K562 (cell line): Measurements from ENCODE around the gene CD52. TPM values are rescaled to one million over a fixed set of nuclear protein-coding genes. Genes with fewer than 3 reads are reported as not detected.

Source experiments
- ATAC-seq: fragments of 200-7000 bp; cut with Tn5 transposase; 3 replicates; pipeline ENCODE4 v1.9.1; 2020; ENCODE audit warnings: moderate library complexity
- BruUV-seq: library from RNA; stranded (reverse); fragments of 400-500 nt; replicated peaks from 2 replicates; lab custom pipeline; 2021; lab: Mats Ljungman, UMichigan
- CTCF ChIA-PET: fragments of 300-600 bp; formaldehyde crosslinking; extraction: SDS; loops from one replicate; lab custom pipeline; 2021; ENCODE audit warnings: low intra/inter-chr PET ratio; lab: Yijun Ruan, JAX
- POLR2A ChIA-PET: fragments of 300-600, 350-650 bp; sonication (Branson Sonifier 250); formaldehyde crosslinking; extraction: SDS; loops from one replicate; lab custom pipeline; 2021; ENCODE audit warnings: antibody characterized with exemption, inconsistent platforms; lab: Yijun Ruan, JAX
- DNase-seq, 4 experiments: peaks; one replicate each; pipeline versions ENCODE4 v3.0.0 to v3.0.0-alpha.2; 2011 to 2018; ENCODE audit warnings: low spot score in 3 of 4, mixed read lengths in 3 of 4; ENCODE audit errors: extremely low read depth in 1 of 4
- FAIRE-seq: peaks from 2 replicates; lab custom pipeline; 2011; peaks lifted over from hg19 to GRCh38; lab: Jason Lieb, UNC
- H2AFZ ChIP-seq: 2 replicates; pipeline ENCODE4 v1.6.0; 2011; ENCODE audit warnings: low read depth, low read length, control low read depth, inconsistent platforms
- H3K27ac ChIP-seq: fragments of 200-600 bp; 3 replicates; pipeline ENCODE4 v1.8.0; 2011; ENCODE audit warnings: low read depth, mild to moderate bottlenecking, control low read depth, inconsistent platforms, low read length, moderate library complexity, mixed read lengths; ENCODE audit errors: extremely low read depth
- H3K27me3 ChIP-seq, 2 experiments: fragments of 300-600 bp in 1 of 2; 2 replicates in 1 of 2; 3 replicates in 1 of 2; pipeline versions ENCODE4 v1.6.0 to v1.8.0; 2011; ENCODE audit warnings: inconsistent platforms in 2 of 2, low read length in 2 of 2, mild to moderate bottlenecking in 1 of 2, mixed read lengths in 1 of 2, moderate library complexity in 1 of 2; ENCODE audit not compliant: control insufficient read depth in 2 of 2, insufficient read depth in 2 of 2
- H3K36me3 ChIP-seq: fragments of 300-600 bp; 3 replicates; pipeline ENCODE4 v1.8.0; 2011; ENCODE audit warnings: mild to moderate bottlenecking, low read length, inconsistent platforms; ENCODE audit not compliant: control insufficient read depth, insufficient read depth
- H3K4me1 ChIP-seq, 2 experiments: fragments of 200-600 bp in 1 of 2; replicated peaks in 1 of 2; 2 replicates in 1 of 2; 3 replicates in 1 of 2; pipeline versions ENCODE4 v1.5.1 to v1.8.0; 2011; ENCODE audit warnings: inconsistent platforms in 2 of 2, low read length in 2 of 2, mild to moderate bottlenecking in 1 of 2, mixed read lengths in 1 of 2, moderate library complexity in 1 of 2; ENCODE audit not compliant: control insufficient read depth in 2 of 2, insufficient read depth in 2 of 2
- H3K4me2 ChIP-seq: 2 replicates; pipeline ENCODE4 v1.6.1; 2011; ENCODE audit warnings: low read length, control low read depth, inconsistent platforms, mixed read lengths; ENCODE audit not compliant: insufficient read depth
- H3K4me3 ChIP-seq: fragments of 200-600 bp; sonication (generic), shearing (Covaris generic); 2 replicates; pipeline ENCODE4 v1.5.1; 2016; ENCODE audit warnings: control low read depth, inconsistent platforms
- H3K79me2 ChIP-seq: fragments of 200-600 bp; 3 replicates; pipeline ENCODE4 v1.8.0; 2011; ENCODE audit warnings: low read length, inconsistent platforms; ENCODE audit not compliant: control insufficient read depth, insufficient read depth
- H3K9ac ChIP-seq, 2 experiments: 2 replicates each; pipeline versions ENCODE4 v1.6.0 to v1.6.1; 2011; ENCODE audit warnings: low read depth in 2 of 2, low read length in 2 of 2, control low read depth in 1 of 2, inconsistent platforms in 1 of 2, mild to moderate bottlenecking in 1 of 2, mixed read lengths in 1 of 2; ENCODE audit not compliant: insufficient read depth in 1 of 2
- H3K9me1 ChIP-seq: one replicate; pipeline ENCODE4 v1.6.0; 2011; ENCODE audit warnings: inconsistent platforms, mild to moderate bottlenecking, low read length, moderate library complexity; ENCODE audit not compliant: control insufficient read depth, insufficient read depth
- H3K9me3 ChIP-seq: replicated peaks from 2 replicates; pipeline ENCODE4 v1.5.1; 2011; ENCODE audit warnings: low read depth, low read length, inconsistent platforms; ENCODE audit not compliant: control insufficient read depth, insufficient read depth
- H4K20me1 ChIP-seq: replicated peaks from 2 replicates; pipeline ENCODE4 v1.6.1; 2011; ENCODE audit warnings: low read length, inconsistent platforms, mixed read lengths; ENCODE audit not compliant: control insufficient read depth, insufficient read depth
- DPF2 ChIP-seq: fragments of 450-650 bp; IDR thresholded peaks from 2 replicates; pipeline ENCODE4 v1.6.1; 2016
- NR2C1 ChIP-seq, 2 experiments: fragments of 450-650 bp; IDR thresholded peaks; 2 replicates each; pipeline ENCODE4 v1.6.1; 2017; ENCODE audit warnings: mild to moderate bottlenecking in 2 of 2, antibody characterized with exemption in 1 of 2, inconsistent platforms in 1 of 2, missing compliant biosample characterization in 1 of 2, missing genetic modification characterization in 1 of 2
- NR2C2 ChIP-seq, 2 experiments: fragments of 200-800 bp in 1 of 2; sonication (Bioruptor generic) in 1 of 2; sonication (generic) in 1 of 2; formaldehyde crosslinking in 1 of 2; IDR thresholded peaks; 2 replicates each; pipeline versions ENCODE4 v1.6.1 to v1.8.0; 2016 to 2022; ENCODE audit warnings: mild to moderate bottlenecking in 1 of 2, missing compliant biosample characterization in 1 of 2, missing genetic modification characterization in 1 of 2, missing genetic modification reagents in 1 of 2
- RCOR1 ChIP-seq, 2 experiments: IDR thresholded peaks; 2 replicates each; pipeline ENCODE4 v1.6.1; 2012; ENCODE audit warnings: low read depth in 2 of 2, low read length in 2 of 2, borderline replicate concordance in 1 of 2, improper control_type of control experiment in 1 of 2
- SMARCA4 ChIP-seq: fragments of 450-650 bp; IDR thresholded peaks from 2 replicates; pipeline ENCODE4 v1.6.1; 2016
- VEZF1 ChIP-seq: fragments of 200-800 bp; sonication (Bioruptor generic); IDR thresholded peaks from 2 replicates; pipeline ENCODE4 v1.6.1; 2017; ENCODE audit warnings: missing genetic modification characterization, missing compliant biosample characterization
- ZKSCAN3 ChIP-seq: fragments of 250-450 bp; sonication (Bioruptor Pico); IDR thresholded peaks from 2 replicates; pipeline ENCODE4 v1.4.0; 2020
- ZNF24 ChIP-seq: fragments of 450-650 bp; IDR thresholded peaks from 2 replicates; pipeline ENCODE4 v1.6.1; 2016
- WGBS: fragments of 100-300 bp; shearing (Covaris generic); methylation state at CpG from one replicate; pipeline ENCODE4 v1.1.6; 2016; ENCODE audit warnings: low coverage, mixed read lengths; ENCODE audit not compliant: insufficient coverage; ENCODE audit errors: missing lambda C conversion rate; 5-methylcytosine and 5-hydroxymethylcytosine counted together
- in situ Hi-C: fragments of 300-500 bp; cut with MboI; formaldehyde crosslinking; loops from 4 replicates; pipeline ENCODE4 v1.15.0; 2018; ENCODE audit warnings: inconsistent platforms, mixed read lengths
- intact Hi-C: fragments of 100-400 bp; cut with micrococcal nuclease; formaldehyde crosslinking; loops from 2 replicates; pipeline ENCODE4 v1.14.2; 2022
- polyA plus RNA-seq, 8 experiments: library from polyadenylated mRNA; depleted of rRNA in 4 of 8; stranded (reverse) in 5 of 8; unstranded in 3 of 8; fragments of >200 nt; fragmentation: Nextera tagmentation in 2 of 8; fragmentation: Illumina TruSeq in 1 of 8; extraction: Ambion mirVana in 2 of 8; extraction: Trizol in 1 of 8; gene quantifications; 2 replicates each; pipeline versions ENCODE4 v1.2.1 to v1.2.3, GENCODE V29; 2011 to 2014; ENCODE audit warnings: inconsistent platforms in 1 of 8, missing spikeins in 1 of 8
- total RNA-seq, 7 experiments: library from RNA; depleted of rRNA in 6 of 7; stranded (reverse); fragments of >200 nt in 6 of 7; fragmentation: Illumina TruSeq in 2 of 7; extraction: Trizol in 2 of 7; gene quantifications; 2 replicates each; pipeline versions ENCODE4 v1.2.1 to v1.2.3, GENCODE V29; 2011 to 2021; ENCODE audit warnings: low replicate concordance in 1 of 7
- TF ChIP-seq, protein P1 (sequence below): fragments of 450-650 bp; IDR thresholded peaks from 2 replicates; pipeline ENCODE4 v1.6.1; 2016; ENCODE audit warnings: antibody characterized with exemption
- TF ChIP-seq, protein P2 (sequence below), 3 experiments: fragments of 200-800 bp in 1 of 3; sonication (Bioruptor generic) in 1 of 3; sonication (generic) in 1 of 3; formaldehyde crosslinking in 1 of 3; IDR thresholded peaks; 2 replicates each; pipeline versions ENCODE4 v1.6.1 to v1.8.0; 2016 to 2022; ENCODE audit warnings: mild to moderate bottlenecking in 2 of 3, missing compliant biosample characterization in 2 of 3, missing genetic modification characterization in 2 of 3, missing genetic modification reagents in 1 of 3
- TF ChIP-seq, protein P3 (sequence below): sonication (generic); formaldehyde crosslinking; IDR thresholded peaks from 2 replicates; pipeline ENCODE4 v1.8.0; 2022; ENCODE audit warnings: mild to moderate bottlenecking, missing genetic modification reagents

The CD52 gene
- total and polyA plus RNA-seq, 9 of the 15 experiments (the other 6 are each of a cell fraction or from before 2014, with no cell fraction given), result 34.9 to 488 (median 173) TPM

DNA sequence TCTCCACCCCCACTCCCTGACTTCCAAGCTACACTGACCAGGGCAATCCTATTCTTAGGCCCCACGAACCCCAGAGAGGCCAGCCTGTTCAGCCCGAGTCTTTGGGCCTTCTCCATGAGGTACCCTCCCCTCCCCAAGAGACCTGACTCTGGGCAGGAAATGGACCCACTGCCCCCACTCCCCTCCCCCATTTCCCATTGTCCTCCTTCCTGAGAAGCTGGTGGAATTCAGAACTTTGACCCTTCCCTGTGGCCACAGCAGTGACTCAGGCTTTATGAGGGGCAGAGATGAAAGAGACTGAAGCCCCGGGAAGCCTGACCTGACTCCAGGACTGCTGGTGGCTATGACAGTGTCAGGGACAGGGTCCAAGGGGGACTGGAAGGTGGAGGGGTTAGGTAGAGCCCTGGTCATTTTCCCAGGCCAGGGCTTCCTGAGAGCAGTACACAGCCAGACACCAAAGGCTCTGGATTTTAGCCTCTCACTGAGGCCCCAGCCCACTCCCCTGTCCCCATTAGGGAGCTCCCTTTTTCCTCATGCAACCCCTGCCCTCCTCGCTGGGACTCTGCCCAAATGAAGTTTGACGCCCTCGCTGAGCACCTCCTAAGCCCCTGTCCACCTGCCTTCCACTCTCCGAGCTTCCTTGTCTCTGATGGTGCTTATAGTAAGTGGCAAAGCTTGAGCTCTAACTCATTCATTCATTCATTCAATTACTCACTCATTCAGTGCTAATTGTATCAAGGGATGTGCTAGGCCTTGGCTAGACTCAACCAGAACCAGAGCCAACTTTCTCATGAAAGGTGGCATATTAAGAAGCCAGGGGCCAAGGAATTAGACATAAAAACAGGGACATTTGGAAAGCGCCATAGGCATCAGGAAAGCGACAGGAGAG, 33.2 kb downstream of the CD52 start:
- peak overlapping the region; percentile 81 for H2AFZ ChIP-seq
- ChIA-PET POLR2A (interaction anchor here (0.6 to 1.3 kb wide), 3 partner anchors 16 to 66 kb away, joined by 3 to 4 read pairs (median 3); no protein-coding TSS in a partner anchor), CTCF (no interaction called here)
- no peaks in the 10 kb centered on the region for H3K27me3 ChIP-seq
- H3K9me3 ChIP-seq, result no peaks in the 10 kb centered on the region
- 67% methylated on average over 9 of the region's 9 CpGs for WGBS
- intact Hi-C loops, result no loop called here
- H3K4me1 ChIP-seq, result peaks cover 23 to 32% of the 10 kb centered on the region in 2 experiments
- DNase-seq (peak in 3 of 4 experiments; percentile 40 to 58 (median 42)), FAIRE-seq (peak; percentile 46), ATAC-seq (peak; percentile 32)
- peak overlapping the region; percentile 18 to 66; a peak in 2 of 4 replicates for H3K9ac ChIP-seq
- H3K27ac ChIP-seq, result peak overlapping the region; percentile 38; the same call in 2 of the 3 replicates
- no peak overlapping the region for H3K4me3 ChIP-seq
- no peak overlapping the region for H3K4me2 ChIP-seq
- H3K9me1 ChIP-seq, result no peaks in the 10 kb centered on the region
- no peaks in the 10 kb centered on the region for H3K36me3 ChIP-seq
- no peaks in the 10 kb centered on the region for H4K20me1 ChIP-seq
- no TSS peak for BruUV-seq
- H3K79me2 ChIP-seq, result no peaks in the 10 kb centered on the region
- in situ Hi-C loops, result no loop called here
- no peak for TF ChIP-seq NR2C1 (IDR thresholded peaks at IDR 0.05)
- 0 out of 2 replicates have a peak, but pooled peaks have one; percentile 35 for TF ChIP-seq NR2C1 (tag; IDR thresholded peaks at IDR 0.05)
- TF ChIP-seq VEZF1 (CRISPR knock-in tag), result peak; percentile 41; the same call in 1 of the 2 replicates
- TF ChIP-seq, protein P1, sequence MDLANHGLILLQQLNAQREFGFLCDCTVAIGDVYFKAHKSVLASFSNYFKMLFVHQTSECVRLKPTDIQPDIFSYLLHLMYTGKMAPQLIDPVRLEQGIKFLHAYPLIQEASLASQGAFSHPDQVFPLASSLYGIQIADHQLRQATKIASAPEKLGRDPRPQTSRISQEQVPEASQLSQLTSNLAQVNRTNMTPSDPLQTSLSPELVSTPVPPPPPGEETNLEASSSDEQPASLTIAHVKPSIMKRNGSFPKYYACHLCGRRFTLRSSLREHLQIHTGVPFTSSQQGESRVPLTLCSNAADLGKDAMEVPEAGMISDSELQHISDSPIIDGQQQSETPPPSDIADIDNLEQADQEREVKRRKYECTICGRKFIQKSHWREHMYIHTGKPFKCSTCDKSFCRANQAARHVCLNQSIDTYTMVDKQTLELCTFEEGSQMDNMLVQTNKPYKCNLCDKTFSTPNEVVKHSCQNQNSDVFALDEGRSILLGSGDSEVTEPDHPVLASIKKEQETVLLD, result 0 out of 2 replicates have a peak, but pooled peaks have one; percentile 48
- 0 out of 2 replicates have a peak, but pooled peaks have one; percentile 32 for TF ChIP-seq SMARCA4
- no peak for TF ChIP-seq RCOR1 (IDR thresholded peaks at IDR 0.05; ENCODE audit: borderline replicate concordance in 1 of 2, low read depth in 2 of 2, low read length in 2 of 2)
- no peak for TF ChIP-seq NR2C2 (CRISPR knock-in tag; IDR thresholded peaks at IDR 0.05)
- TF ChIP-seq NR2C2 (tag; IDR thresholded peaks at IDR 0.05), result peak; percentile 17
- peak; percentile 89 for TF ChIP-seq ZNF24
- TF ChIP-seq, protein P2, sequence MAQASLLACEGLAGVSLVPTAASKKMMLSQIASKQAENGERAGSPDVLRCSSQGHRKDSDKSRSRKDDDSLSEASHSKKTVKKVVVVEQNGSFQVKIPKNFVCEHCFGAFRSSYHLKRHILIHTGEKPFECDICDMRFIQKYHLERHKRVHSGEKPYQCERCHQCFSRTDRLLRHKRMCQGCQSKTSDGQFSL (CRISPR knock-in tag; IDR thresholded peaks at IDR 0.05), result no peak
- TF ChIP-seq, protein P2 (tag; IDR thresholded peaks at IDR 0.05), result no peak
- no peak for TF ChIP-seq ZKSCAN3 (CRISPR knock-in tag)
- TF ChIP-seq DPF2, result peak; percentile 33; the same call in 1 of the 2 replicates
- TF ChIP-seq, protein P3, sequence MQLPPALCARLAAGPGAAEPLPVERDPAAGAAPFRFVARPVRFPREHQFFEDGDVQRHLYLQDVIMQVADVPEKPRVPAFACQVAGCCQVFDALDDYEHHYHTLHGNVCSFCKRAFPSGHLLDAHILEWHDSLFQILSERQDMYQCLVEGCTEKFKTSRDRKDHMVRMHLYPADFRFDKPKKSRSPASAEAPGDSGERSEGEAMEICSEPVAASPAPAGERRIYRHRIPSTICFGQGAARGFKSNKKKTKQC, result peak; percentile 56; the same call in 1 of the 2 replicates
